K562 (cell line): ENCODE measurements around the gene DSCAM.

Experiments used
- NR1H2 ChIP-seq: sonication (generic); formaldehyde crosslinking; IDR thresholded peaks from 2 replicates; pipeline ENCODE4 v1.4.0; 2020; ENCODE audit warnings: mild to moderate bottlenecking, missing genetic modification reagents
- PHB2 ChIP-seq: fragments of 450-650 bp; IDR thresholded peaks from 2 replicates; pipeline ENCODE4 v1.6.1; 2017; ENCODE audit warnings: low read depth
- SIX5 ChIP-seq, 2 experiments: IDR thresholded peaks; 2 replicates each; pipeline ENCODE4 v1.6.1; 2011; ENCODE audit warnings: low read length in 2 of 2, borderline replicate concordance in 1 of 2, low read depth in 1 of 2, mild to moderate bottlenecking in 1 of 2, moderate library complexity in 1 of 2; ENCODE audit not compliant: insufficient read depth in 1 of 2
- SMARCE1 ChIP-seq: fragments of 450-650 bp; IDR thresholded peaks from 2 replicates; pipeline ENCODE4 v1.7.1; 2016; ENCODE audit warnings: mild to moderate bottlenecking
- ZNF445 ChIP-seq: fragments of 250-450 bp; sonication (Bioruptor Pico); IDR thresholded peaks from 2 replicates; pipeline ENCODE4 v1.4.0; 2020; ENCODE audit warnings: low read depth, mild to moderate bottlenecking, moderate library complexity
- ZNF561 ChIP-seq: fragments of 450-650 bp; formaldehyde crosslinking; conservative IDR thresholded peaks from 2 replicates; pipeline ENCODE4 v1.4.0; 2020; ENCODE audit warnings: mild to moderate bottlenecking, moderate library complexity
- TF ChIP-seq, protein P1 (sequence below), 2 experiments: fragments of 450-650 bp in 1 of 2; sonication (generic) in 1 of 2; formaldehyde crosslinking in 1 of 2; IDR thresholded peaks in 1 of 2; conservative IDR thresholded peaks in 1 of 2; 2 replicates each; pipeline versions ENCODE4 v1.6.1 to v1.8.1; 2016 to 2023; ENCODE audit warnings: mild to moderate bottlenecking in 2 of 2, moderate library complexity in 2 of 2, inconsistent platforms in 1 of 2, missing genetic modification reagents in 1 of 2

GRCh38 chr21:40714536-40714935, 132.4 kb downstream of the DSCAM start:
- no peak for TF ChIP-seq SMARCE1
- no peak for TF ChIP-seq NR1H2
- TF ChIP-seq PHB2, result no peak
- TF ChIP-seq, protein P1, sequence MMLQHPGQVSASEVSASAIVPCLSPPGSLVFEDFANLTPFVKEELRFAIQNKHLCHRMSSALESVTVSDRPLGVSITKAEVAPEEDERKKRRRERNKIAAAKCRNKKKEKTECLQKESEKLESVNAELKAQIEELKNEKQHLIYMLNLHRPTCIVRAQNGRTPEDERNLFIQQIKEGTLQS (IDR thresholded peaks at IDR 0.05), result no peak
- TF ChIP-seq, protein P1 (CRISPR knock-in tag; conservative IDR thresholded peaks at IDR 0.05), result no peak
- TF ChIP-seq ZNF445, result no peak
- TF ChIP-seq ZNF561, result no peak
- TF ChIP-seq SIX5 (IDR thresholded peaks at IDR 0.05; ENCODE audit: borderline replicate concordance in 1 of 2, insufficient read depth in 1 of 2, low read depth in 1 of 2, low read length in 2 of 2), result no peak
